ENCODE results near the gene KLHL35.
"Not testable (repeated sequence)": the region's sequence is repeated elsewhere in the genome, so short reads cannot be mapped to it uniquely, and the experiment has no call there.

KLHL35 gene

GRCh38 chr11:75389276-75389605 is 43.8 kb downstream of the KLHL35 start:
- DNase-seq (ENCODE audit: low spot score) = no peak

GRCh38 chr11:75388386-75389275 is 44.4 kb downstream of the KLHL35 start:
- DNase-seq (ENCODE audit: low spot score) = peak; percentile 64

GRCh38 chr11:75387736-75388294 is 45.2 kb downstream of the KLHL35 start:
- no peak for DNase-seq (ENCODE audit: low spot score)

- no peak for DNase-seq (ENCODE audit: low spot score)
Observed at GRCh38 chr11:75386942-75387630, 45.9 kb downstream of the KLHL35 start.

GRCh38 chr11:75384438-75385080 is 48.4 kb downstream of the KLHL35 start:
- DNase-seq (ENCODE audit: low spot score) = peak; percentile 77

GRCh38 chr11:75383246-75383645 is 49.8 kb downstream of the KLHL35 start:
- DNase-seq (ENCODE audit: low spot score) = no peak

- no peak for DNase-seq (ENCODE audit: low spot score)
Observed at GRCh38 chr11:75380716-75381420, 52.1 kb downstream of the KLHL35 start.

- no peak for DNase-seq (ENCODE audit: low spot score)
Observed at GRCh38 chr11:75380245-75380644, 52.8 kb downstream of the KLHL35 start.

GRCh38 chr11:75378776-75379175 is 54.2 kb downstream of the KLHL35 start:
- DNase-seq (ENCODE audit: low spot score) = not testable (repeated sequence)

- DNase-seq (ENCODE audit: low spot score) = no peak
Observed at GRCh38 chr11:75376175-75376574, 56.8 kb downstream of the KLHL35 start.

- DNase-seq (ENCODE audit: low spot score) = no peak
Observed at GRCh38 chr11:75375626-75376025, 57.4 kb downstream of the KLHL35 start.

- no peak for DNase-seq (ENCODE audit: low spot score)
Observed at GRCh38 chr11:75374646-75375045, 58.4 kb downstream of the KLHL35 start.

GRCh38 chr11:75373201-75373600 is 59.8 kb downstream of the KLHL35 start:
- no peak for DNase-seq (ENCODE audit: low spot score)
